Endodermal cell (in vitro differentiated cells): ENCODE measurements around the gene ZNF579. TPM values are rescaled to one million over a fixed set of nuclear protein-coding genes. Genes with fewer than 3 reads are reported as not detected.

Experiments
- DNase-seq: peaks from one replicate; pipeline ENCODE4 v3.0.0-alpha.2; 2017
- H3K27ac ChIP-seq: 2 replicates; pipeline ENCODE4 v1.5.1; 2013; ENCODE audit warnings: mild to moderate bottlenecking, low read depth, low read length, moderate library complexity
- H3K27me3 ChIP-seq: 2 replicates; pipeline ENCODE4 v1.6.1; 2013; ENCODE audit warnings: mild to moderate bottlenecking, low read length, moderate library complexity; ENCODE audit not compliant: insufficient read depth, control insufficient read depth, poor library complexity, severe bottlenecking
- H3K36me3 ChIP-seq: 2 replicates; pipeline ENCODE4 v1.7.0; 2013; ENCODE audit warnings: mild to moderate bottlenecking, low read length, moderate library complexity; ENCODE audit not compliant: control insufficient read depth, insufficient read depth
- H3K4me1 ChIP-seq: one replicate; pipeline ENCODE4 v1.7.0; 2013; ENCODE audit warnings: low read length; ENCODE audit not compliant: control insufficient read depth, insufficient read depth
- H3K4me3 ChIP-seq: 2 replicates; pipeline ENCODE4 v1.5.1; 2013; ENCODE audit warnings: mild to moderate bottlenecking, low read length, moderate library complexity
- H3K9ac ChIP-seq: 2 replicates; pipeline ENCODE4 v1.6.1; 2013; ENCODE audit warnings: mild to moderate bottlenecking, low read length, moderate library complexity; ENCODE audit not compliant: poor library complexity, severe bottlenecking; ENCODE audit errors: extremely low read depth
- H3K9me3 ChIP-seq: 2 replicates; pipeline ENCODE4 v1.6.1; 2013; ENCODE audit warnings: mild to moderate bottlenecking, low read length, moderate library complexity; ENCODE audit not compliant: control insufficient read depth
- H3K27ac Mint-ChIP-seq: 2 replicates; pipeline ENCODE4 v1.8.0; 2020; ENCODE audit warnings: mixed read lengths
- H3K27me3 Mint-ChIP-seq: 2 replicates; pipeline ENCODE4 v1.8.0; 2021; ENCODE audit warnings: mild to moderate bottlenecking, mixed read lengths; ENCODE audit not compliant: insufficient read depth
- H3K36me3 Mint-ChIP-seq: 2 replicates; pipeline ENCODE4 v1.8.0; 2020; ENCODE audit warnings: low read depth, mixed read lengths
- H3K4me1 Mint-ChIP-seq: 2 replicates; pipeline ENCODE4 v1.8.0; 2020; ENCODE audit warnings: mixed read lengths
- H3K4me3 Mint-ChIP-seq: 2 replicates; pipeline ENCODE4 v1.8.0; 2020; ENCODE audit warnings: mild to moderate bottlenecking, moderate library complexity, mixed read lengths
- H3K9me3 Mint-ChIP-seq: 2 replicates; pipeline ENCODE4 v1.8.0; 2020; ENCODE audit warnings: mild to moderate bottlenecking, mixed read lengths
- CTCF ChIP-seq: fragments of 200-600 bp; sonication (generic); conservative IDR thresholded peaks from 2 replicates; pipeline ENCODE4 v1.5.0; 2021; ENCODE audit warnings: antibody characterized with exemption, mild to moderate bottlenecking
- WGBS, 2 experiments: methylation state at CpG; one replicate each; pipeline versions ENCODE4 v1.1.5 to v1.1.7; 2013; ENCODE audit warnings: missing lambda C conversion rate in 2 of 2, mixed read lengths in 1 of 2; ENCODE audit not compliant: insufficient coverage in 1 of 2, insufficient read length in 1 of 2; 5-methylcytosine and 5-hydroxymethylcytosine counted together
- total RNA-seq, 2 donors: library from RNA; stranded (reverse); fragmentation: NEBNext Ultra II Directional in 1 of 2; extraction: Animal tissue kit (Norgen Biotek cat#: 25700) in 1 of 2; gene quantifications; 2 replicates in 1 of 2; 3 replicates in 1 of 2; pipeline ENCODE4 v1.2.1, GENCODE V29; 2021

Gene ZNF579
- total RNA-seq, 2 donors from 2014 or later = 27.5 to 30.7 TPM

- Mint-ChIP-seq H3K9me3 (peaks cover 4% of the 10 kb centered on the region), H3K36me3 (peaks cover 16% of the 10 kb centered on the region), H3K4me3 (no peak overlapping the region), H3K4me1 (peaks cover 15% of the 10 kb centered on the region), H3K27ac (no peak overlapping the region), H3K27me3 (no peaks in the 10 kb centered on the region)
- Histone ChIP-seq H3K4me1 (peaks cover 4% of the 10 kb centered on the region), H3K36me3 (peaks cover 4% of the 10 kb centered on the region), H3K9ac (no peak overlapping the region), H3K9me3 (no peaks in the 10 kb centered on the region), H3K27me3 (no peaks in the 10 kb centered on the region), H3K27ac (no peak overlapping the region), H3K4me3 (no peak overlapping the region)
- WGBS, 2 experiments = 96 to 99% methylated on average over 25 to 60 of the region's 60 CpGs
- DNase-seq = no peak
- no peak for TF ChIP-seq CTCF
Measured at GRCh38 chr19:55602104-55603001, 21.7 kb upstream of the ZNF579 start.

GRCh38 chr19:55601084-55601483, 20.4 kb upstream of the ZNF579 start:
- H3K27ac ChIP-seq = no peak overlapping the region
- no peak overlapping the region for H3K9ac ChIP-seq
- TF ChIP-seq CTCF = no peak

GRCh38 chr19:55600662-55601028, 20.0 kb upstream of the ZNF579 start:
- WGBS, 2 experiments = 21 to 88% methylated on average over 1 to 10 of the region's 15 CpGs
- Histone ChIP-seq H3K9me3 (no peaks in the 10 kb centered on the region), H3K36me3 (peaks cover 15% of the 10 kb centered on the region), H3K27ac (peak overlapping the region; percentile 99), H3K9ac (peak overlapping the region; percentile 30), H3K27me3 (no peaks in the 10 kb centered on the region), H3K4me3 (peak overlapping the region; percentile 84), H3K4me1 (no peaks in the 10 kb centered on the region)
- DNase-seq = no peak
- Mint-ChIP-seq H3K4me3 (peak overlapping the region; percentile 86), H3K36me3 (peaks cover 23% of the 10 kb centered on the region), H3K27ac (no peak overlapping the region), H3K4me1 (peaks cover 6% of the 10 kb centered on the region), H3K27me3 (no peaks in the 10 kb centered on the region), H3K9me3 (peaks cover 4% of the 10 kb centered on the region)
- TF ChIP-seq CTCF = no peak

More at GRCh38 chr19:55601084-55601483, 20.4 kb upstream of the ZNF579 start:
- DNase-seq = no peak
- peaks cover 8% of the 10 kb centered on the region for H3K4me1 Mint-ChIP-seq
- peak overlapping the region; percentile 86 for H3K4me3 Mint-ChIP-seq
- no peaks in the 10 kb centered on the region for H3K9me3 ChIP-seq
- 94 to 95% methylated on average over 4 of the region's 4 CpGs for WGBS, 2 experiments
- H3K4me3 ChIP-seq = peak overlapping the region; percentile 84
- H3K4me1 ChIP-seq = no peaks in the 10 kb centered on the region
- H3K9me3 Mint-ChIP-seq = peaks cover 4% of the 10 kb centered on the region
- no peak overlapping the region for H3K27ac Mint-ChIP-seq
- peaks cover 19% of the 10 kb centered on the region for H3K36me3 Mint-ChIP-seq
- H3K27me3 Mint-ChIP-seq = no peaks in the 10 kb centered on the region
- H3K36me3 ChIP-seq = peaks cover 11% of the 10 kb centered on the region
- H3K27me3 ChIP-seq = no peaks in the 10 kb centered on the region
